Panc1 (cell line): Measurements from ENCODE around the gene FAM227B.

Experiments
- POLR2AphosphoS5 ChIP-seq: IDR thresholded peaks from 2 replicates; pipeline ENCODE4 v1.6.1; 2012; ENCODE audit warnings: mild to moderate bottlenecking, low read depth, low read length, moderate library complexity
- TCF7L2 ChIP-seq: IDR thresholded peaks from 2 replicates; pipeline ENCODE4 v1.6.1; 2011; ENCODE audit warnings: mild to moderate bottlenecking, low read depth, low read length, inconsistent platforms
- TF ChIP-seq, protein P1 (sequence below): fragments of 450-650 bp; IDR thresholded peaks from 2 replicates; pipeline ENCODE4 v1.5.1; 2017; ENCODE audit warnings: mild to moderate bottlenecking
- TF ChIP-seq, protein P2 (sequence below), 2 experiments: IDR thresholded peaks; 2 replicates each; pipeline ENCODE4 v1.6.1; 2011 to 2012; ENCODE audit warnings: low read depth in 2 of 2, control low read depth in 1 of 2, low read length in 1 of 2, mild to moderate bottlenecking in 1 of 2, moderate library complexity in 1 of 2; ENCODE audit not compliant: insufficient read depth in 1 of 2

DNA sequence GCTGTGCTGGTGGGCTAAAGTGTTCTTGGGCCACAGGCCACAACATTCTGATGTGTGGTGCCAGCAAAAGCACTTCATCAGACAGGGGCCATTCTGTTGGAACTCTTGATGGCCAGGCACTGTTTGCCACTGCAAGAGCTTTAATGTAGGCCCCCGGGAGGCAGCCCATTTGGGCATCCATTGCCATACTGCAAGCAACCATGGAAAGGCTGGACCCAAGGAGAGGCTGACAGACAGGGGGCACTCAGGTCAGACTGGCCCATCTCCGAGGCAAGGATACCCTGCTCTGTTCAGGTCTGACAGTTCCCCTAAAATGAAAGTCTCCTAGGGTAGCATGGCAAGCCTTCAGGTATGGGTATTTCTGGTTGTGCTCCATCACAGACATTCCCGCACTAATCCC, 64.2 kb downstream of the FAM227B start:
- TF ChIP-seq, protein P1, sequence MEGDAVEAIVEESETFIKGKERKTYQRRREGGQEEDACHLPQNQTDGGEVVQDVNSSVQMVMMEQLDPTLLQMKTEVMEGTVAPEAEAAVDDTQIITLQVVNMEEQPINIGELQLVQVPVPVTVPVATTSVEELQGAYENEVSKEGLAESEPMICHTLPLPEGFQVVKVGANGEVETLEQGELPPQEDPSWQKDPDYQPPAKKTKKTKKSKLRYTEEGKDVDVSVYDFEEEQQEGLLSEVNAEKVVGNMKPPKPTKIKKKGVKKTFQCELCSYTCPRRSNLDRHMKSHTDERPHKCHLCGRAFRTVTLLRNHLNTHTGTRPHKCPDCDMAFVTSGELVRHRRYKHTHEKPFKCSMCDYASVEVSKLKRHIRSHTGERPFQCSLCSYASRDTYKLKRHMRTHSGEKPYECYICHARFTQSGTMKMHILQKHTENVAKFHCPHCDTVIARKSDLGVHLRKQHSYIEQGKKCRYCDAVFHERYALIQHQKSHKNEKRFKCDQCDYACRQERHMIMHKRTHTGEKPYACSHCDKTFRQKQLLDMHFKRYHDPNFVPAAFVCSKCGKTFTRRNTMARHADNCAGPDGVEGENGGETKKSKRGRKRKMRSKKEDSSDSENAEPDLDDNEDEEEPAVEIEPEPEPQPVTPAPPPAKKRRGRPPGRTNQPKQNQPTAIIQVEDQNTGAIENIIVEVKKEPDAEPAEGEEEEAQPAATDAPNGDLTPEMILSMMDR: no peak
- TF ChIP-seq TCF7L2: no peak
- TF ChIP-seq POLR2AphosphoS5: no peak
- TF ChIP-seq, protein P2, sequence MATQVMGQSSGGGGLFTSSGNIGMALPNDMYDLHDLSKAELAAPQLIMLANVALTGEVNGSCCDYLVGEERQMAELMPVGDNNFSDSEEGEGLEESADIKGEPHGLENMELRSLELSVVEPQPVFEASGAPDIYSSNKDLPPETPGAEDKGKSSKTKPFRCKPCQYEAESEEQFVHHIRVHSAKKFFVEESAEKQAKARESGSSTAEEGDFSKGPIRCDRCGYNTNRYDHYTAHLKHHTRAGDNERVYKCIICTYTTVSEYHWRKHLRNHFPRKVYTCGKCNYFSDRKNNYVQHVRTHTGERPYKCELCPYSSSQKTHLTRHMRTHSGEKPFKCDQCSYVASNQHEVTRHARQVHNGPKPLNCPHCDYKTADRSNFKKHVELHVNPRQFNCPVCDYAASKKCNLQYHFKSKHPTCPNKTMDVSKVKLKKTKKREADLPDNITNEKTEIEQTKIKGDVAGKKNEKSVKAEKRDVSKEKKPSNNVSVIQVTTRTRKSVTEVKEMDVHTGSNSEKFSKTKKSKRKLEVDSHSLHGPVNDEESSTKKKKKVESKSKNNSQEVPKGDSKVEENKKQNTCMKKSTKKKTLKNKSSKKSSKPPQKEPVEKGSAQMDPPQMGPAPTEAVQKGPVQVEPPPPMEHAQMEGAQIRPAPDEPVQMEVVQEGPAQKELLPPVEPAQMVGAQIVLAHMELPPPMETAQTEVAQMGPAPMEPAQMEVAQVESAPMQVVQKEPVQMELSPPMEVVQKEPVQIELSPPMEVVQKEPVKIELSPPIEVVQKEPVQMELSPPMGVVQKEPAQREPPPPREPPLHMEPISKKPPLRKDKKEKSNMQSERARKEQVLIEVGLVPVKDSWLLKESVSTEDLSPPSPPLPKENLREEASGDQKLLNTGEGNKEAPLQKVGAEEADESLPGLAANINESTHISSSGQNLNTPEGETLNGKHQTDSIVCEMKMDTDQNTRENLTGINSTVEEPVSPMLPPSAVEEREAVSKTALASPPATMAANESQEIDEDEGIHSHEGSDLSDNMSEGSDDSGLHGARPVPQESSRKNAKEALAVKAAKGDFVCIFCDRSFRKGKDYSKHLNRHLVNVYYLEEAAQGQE (IDR thresholded peaks at IDR 0.05; ENCODE audit: insufficient read depth in 1 of 2, low read depth in 2 of 2, low read length in 1 of 2): no peak
